Activated T-cell treated with anti-CD3 and anti-CD28 coated beads for 48 hours (primary cell): Measurements from ENCODE around the gene TANGO6.

ENCODE experiments used
- DNase-seq: peaks from one replicate; pipeline ENCODE4 v3.0.0-alpha.2; 2020; ENCODE audit warnings: low read depth

TANGO6 gene

DNA sequence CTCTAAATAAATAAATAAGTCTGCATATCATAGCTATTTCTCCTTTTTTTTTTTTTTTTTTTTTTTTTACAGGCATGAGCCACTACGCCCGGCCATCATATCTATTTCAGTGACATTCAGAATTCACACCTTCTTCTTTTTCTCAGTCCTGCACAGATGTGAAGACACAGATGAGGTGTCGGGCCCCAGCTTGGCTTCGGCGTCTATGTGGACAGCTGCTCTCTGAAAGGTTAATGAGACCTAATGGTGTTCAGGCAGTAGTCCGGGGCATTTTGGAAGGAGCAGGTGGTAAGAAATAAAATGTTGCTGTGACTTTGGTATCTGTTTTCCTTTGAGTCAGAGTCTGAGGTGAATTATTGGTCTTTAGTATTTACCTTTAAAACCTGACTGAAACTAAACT is 23.6 kb downstream of the TANGO6 start:
- DNase-seq = no peak

DNA sequence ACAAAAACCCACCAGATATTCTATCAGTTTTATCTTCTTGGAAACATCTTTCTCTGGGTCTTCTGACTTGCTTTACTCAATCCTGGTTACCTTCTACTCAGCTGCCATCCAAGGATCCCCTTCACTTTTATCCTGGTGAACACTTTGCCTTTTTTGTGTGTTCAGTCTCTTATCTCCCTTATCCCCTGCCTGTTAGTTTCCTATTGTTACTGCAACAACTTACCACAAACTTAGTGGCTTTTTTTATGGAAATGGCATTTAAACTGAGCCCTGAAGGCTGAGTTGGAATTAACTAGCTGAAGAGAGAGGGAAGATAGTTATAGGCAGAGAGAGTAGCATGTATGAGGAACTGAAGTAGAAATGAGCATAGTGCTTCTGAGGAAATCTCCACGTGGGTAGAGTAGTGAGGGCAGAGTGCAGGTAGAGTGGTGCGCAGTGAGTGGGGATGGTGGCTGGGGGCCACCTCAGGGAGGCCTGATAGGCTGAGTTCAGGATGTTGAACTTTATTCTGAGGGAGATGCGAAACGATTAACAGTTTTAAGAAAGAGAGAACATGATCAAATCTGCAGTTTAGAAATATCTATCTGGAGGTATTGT is 26.3 kb downstream of the TANGO6 start:
- DNase-seq = no peak

DNA sequence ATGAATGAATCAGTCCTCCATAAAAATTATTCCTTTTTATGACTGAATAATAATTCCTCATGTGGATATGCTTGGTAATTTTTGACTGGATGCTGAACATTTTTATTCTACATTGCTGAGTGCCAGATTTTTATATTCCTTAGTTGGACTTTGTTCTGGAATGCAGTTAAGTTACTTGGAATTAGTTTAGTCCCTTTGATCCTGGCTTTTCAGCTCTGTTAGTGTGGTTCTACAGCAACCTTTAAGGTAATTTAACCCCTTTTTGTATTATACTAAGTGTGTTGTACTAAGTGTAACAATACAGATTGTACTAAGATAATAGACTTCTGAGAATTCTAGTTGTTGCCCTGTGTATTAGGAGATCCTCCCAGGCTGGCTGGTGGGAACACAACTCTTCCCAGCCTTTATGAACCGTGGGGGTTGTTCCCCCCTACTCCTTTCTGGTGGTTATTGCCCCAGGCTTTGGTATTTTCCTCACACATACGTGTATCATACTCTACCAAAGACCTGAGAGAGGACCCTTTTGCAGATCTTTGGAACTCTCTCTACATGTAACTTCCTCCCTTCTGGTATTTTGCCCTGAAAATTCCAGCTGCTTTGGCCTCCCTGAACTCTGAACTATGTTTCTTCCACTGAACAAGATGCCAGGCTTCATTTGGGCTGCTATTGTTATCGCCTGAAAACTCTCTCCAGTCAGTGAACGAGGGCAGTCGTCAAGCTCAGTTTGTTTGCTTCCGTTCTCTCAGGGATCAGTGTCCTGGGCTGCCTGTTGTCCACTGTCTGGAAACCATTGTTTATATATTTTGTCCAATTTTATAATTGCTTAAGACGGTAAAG is 30.5 kb downstream of the TANGO6 start:
- no peak for DNase-seq

DNA sequence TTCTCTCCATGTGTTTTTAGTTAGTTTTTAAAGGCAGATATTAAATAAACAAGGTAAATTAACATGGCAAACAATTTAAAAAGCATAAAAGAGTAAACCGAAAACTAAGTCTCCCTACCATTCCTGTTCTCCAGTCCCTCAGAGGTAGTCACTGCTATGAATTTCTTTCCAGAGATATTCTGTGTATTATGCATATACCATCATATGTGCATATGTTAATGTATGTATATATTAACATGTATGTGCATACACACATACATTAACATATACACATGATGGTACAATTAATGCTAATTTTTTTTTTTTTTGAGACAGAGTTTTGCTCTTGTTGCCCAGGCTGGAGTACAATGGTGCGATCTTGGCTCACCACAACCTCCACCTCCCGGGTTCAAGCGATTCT is 32.5 kb downstream of the TANGO6 start:
- no peak for DNase-seq

DNA sequence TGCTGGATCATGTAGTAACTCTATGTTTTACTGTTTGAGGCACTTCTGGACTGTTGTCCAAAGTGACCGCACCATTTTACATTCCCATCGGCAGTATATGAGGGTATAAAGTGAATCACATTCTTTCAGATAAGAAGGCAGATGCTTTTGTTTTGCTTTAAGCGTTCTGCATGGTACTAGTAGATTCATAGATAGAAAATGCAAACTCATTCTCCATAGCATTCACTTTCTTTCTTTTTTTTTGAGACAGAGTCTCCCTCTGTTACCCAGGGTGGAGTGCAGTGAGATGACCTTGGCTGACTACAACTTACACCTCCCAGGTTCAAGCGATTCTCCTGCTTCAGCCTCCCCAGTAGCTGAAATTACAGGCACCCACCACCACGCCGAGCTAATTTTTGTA is 40.4 kb downstream of the TANGO6 start:
- DNase-seq = no peak

DNA sequence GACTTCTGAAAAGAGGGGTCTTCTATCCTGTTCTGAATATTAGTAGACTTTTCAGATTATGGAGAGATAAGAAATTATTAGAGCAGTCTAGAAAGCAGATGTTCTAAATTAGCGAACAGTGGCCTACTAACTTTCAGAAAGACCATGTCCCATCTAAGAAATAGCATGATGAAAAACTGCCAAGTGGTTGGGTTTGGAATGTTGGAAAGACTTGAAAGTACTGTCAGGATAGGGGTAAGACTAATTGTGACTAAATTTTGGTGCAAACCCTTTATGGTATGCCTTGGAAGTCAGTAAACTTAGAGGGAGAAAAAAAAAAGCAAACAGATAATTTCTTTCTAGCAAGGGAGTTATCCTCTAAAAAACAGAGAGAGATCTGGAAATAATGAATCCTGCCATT is 41.1 kb downstream of the TANGO6 start:
- no peak for DNase-seq

DNA sequence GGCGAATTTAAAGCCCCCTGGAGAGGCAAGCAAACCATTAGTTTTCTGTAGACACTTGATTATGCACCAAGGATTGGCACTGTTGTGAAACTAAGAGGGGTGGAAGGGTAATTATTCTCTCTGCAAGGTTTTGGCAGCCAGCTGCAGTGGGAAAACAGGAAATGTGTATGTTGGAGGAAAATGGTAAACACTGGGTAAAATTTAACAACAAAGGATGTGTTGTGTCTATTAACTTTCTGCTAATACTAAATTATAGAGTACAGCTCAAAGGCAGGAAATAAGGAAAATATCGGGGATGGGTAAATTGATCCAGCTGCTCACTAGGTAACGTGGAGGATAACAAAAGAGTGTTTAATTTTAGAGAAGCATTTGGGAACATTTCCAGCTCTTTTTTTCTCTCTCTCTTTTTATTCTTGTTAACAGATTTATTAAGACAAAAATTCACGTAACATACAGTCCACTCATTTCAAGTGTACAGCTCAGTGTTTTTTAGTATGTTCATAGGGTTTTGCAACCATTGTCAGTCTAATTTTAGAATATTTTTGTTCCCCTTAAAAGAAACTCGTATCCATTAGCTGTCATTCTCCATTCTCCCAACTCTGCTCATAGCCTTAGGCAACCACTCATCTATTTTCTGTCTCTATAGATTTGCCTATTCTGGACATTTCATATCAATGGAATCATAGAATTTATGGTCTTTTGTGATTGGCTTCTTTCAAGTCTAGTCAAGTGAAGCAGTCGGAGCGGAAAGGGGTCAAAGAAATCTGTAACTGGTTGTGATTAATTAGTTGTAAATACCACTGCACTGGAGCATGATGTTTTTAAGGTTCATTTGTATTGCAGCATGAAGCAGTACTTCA is 41.8 kb downstream of the TANGO6 start:
- no peak for DNase-seq

DNA sequence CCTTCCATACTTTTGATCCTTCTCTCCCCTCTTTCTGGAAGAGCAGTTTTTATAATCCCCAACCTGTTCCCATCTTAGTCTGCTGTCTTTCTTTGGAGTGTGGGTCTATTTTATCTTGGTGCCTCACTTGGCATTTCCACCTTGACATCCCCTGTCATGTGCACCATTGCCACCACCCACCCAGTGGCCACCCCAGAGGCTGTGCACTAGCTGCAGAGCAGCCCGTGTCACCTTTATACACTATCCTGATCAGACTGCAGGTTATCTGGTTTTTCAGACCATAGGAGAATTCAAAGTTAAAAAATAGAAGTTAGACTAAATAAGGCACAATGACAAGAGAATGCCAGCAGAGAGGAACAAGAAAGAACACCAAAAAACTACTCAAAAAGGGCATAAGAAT is 43.8 kb downstream of the TANGO6 start:
- no peak for DNase-seq

DNA sequence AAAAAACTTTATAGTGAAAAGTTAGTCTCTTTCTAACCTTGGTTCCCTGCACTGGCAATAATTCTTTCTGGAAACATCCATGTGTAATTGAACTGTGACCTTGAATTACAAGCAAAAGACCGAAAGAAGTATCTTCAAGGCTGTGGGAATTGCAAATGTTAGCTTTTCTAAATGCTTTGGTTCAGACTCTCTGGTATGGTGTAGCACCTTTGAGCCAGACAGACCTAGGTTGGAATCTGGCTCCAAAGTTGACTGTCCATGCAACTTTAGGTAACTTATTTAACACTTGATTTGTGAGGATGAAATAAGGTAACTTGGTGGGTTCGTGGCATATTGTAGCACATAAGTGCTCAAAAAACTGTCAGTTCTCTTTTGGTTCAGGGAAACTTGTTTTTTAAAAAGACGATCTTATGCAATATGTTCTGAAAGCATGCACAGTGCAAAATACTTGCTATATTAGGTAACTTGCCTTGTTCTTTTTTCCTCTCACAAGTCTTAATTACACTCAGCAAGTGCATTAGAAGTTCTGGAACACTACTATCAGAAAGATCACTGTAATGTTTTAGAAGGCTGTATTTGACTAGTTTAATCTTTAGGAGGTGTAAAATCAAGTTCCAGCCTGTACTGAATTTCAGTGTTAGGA is 46.3 kb downstream of the TANGO6 start:
- no peak for DNase-seq

DNA sequence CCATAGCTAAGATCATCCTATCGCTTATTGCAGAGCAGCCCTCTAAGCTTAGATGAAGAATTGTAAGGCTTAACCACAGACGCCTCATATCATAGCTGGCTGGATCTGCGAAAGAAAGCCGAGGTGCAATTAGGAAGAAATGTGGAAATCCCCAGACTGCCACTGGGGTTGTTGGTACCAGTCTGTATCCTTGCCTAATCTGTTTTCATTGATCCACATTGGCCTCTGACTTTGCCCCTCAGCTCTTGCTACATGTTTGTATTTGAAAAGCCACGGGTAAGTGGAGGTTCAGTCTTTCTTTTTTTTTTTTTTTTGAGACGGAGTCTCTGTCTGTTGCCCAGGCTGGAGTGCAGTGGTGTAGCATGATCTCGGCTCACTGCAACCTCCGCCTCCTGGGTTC is 48.9 kb downstream of the TANGO6 start:
- no peak for DNase-seq

DNA sequence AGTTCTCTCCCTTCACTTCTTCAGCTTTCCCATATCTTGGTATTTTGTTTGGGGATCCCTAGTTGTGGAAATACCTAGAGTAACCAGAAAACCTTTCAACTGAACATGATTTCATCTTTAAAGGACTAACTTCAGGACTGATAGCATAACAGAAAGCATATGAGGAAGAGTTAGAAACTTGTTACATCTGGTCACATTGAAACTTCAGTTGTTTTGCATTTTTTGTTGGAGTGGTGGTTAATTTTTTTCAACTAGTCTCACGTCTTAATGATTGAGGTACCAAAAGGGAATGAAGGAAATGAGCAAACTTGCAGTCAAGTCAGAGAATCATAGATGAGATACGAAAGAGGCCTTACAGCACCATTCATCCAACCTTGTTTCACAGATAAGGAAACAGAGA is 49.6 kb downstream of the TANGO6 start:
- DNase-seq = no peak

DNA sequence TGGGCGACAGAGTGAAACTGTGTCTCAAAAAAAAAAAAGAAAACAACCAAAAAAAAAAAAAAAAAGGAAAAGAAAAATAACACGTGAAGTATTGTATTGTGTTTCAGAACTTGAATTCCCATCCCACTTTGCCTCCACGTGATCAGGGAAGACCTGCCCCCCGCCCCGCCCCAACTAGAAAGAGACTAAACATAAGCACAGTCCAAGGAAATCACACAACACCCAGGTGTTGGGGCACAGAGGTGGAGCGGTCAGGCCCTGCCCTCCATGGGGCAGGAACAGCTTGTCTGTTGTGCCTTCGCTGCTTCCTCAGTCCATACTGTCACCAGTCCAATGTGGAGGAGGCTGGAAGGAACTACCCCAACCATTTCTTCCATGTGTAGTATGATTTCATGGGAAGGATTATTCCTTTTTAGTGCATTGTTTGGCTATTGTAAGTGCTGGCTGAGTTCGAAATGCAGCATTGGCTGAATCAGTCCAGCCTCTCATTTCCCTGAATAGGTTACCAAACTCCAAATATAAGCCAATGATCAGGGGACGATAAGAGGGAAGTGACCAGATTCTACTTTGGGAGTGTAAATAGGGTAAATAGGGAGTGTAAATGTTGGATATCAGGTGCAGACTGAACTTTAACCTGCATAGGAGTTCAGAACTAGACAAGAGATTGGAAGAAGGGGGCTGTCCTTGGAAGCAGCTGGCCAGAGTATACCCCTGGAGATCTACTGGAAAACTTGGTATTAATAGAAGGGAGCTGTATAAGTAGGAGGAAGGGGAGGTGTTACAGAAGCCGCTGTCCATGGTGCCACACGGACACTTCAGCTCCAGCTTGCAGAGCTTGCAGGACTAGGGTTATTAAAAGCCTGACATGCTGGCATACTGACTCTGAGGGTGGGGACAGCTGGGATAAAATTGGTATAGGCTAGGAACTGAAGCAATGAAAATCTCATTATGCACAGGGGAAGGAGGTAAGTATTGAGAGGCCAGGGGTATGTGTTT is 50.7 kb downstream of the TANGO6 start:
- DNase-seq = no peak

DNA sequence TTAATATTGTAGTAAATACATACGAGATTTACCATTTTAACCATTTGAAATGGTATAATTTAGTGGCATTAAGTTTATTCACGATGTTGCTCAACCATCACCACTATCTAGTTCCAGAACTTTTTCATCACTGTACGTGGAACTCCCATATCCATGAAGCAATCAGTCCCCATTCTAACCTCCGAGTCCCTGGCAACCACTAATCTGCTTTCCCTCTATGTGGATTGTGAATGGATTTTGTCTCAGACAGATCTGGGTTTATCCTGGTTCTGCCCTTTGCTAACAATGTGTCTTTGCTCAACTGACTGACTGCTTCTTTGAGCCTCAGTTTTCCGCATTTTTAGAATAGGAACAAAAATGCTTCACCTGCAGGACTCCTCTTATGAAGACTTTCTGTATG is 51.4 kb downstream of the TANGO6 start:
- DNase-seq = no peak

DNA sequence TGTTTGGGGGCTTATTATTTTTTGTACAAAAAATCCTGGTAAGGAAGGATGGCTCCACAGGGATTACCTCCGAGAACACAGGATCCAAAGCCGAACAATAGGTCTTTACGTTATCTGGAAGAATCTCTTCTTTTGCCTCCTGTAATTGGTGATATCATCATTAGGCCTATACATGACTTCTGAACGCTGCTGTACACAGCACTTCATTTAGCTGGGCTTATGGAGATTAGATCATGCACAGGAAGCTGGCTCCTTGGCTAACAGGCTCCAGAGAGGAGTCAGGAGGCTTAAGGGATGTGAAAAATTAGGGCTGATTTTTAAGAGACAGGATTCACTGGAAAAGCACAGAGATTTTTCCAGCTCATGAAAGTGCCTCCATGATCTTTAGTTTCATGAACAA is 54.7 kb downstream of the TANGO6 start:
- no peak for DNase-seq

DNA sequence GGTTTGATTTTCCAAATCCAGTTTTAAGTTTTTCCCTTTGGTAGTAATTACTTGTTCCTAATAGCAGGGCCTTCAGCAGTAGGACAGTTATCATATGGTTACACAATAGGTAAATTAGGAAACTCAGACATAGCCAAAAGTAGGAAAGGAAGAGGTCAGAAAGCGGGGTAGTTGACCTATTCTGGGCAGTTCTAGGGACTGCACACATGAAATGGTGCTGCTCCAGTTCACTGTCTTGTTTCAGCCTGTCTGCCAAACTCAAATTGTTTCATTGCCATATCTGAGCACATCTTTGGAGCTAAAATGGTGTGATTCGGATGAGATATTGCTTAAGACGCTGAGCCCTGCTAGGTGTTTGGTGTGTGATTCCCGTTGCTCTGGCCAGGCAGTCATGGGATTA is 56.7 kb downstream of the TANGO6 start:
- DNase-seq = no peak

DNA sequence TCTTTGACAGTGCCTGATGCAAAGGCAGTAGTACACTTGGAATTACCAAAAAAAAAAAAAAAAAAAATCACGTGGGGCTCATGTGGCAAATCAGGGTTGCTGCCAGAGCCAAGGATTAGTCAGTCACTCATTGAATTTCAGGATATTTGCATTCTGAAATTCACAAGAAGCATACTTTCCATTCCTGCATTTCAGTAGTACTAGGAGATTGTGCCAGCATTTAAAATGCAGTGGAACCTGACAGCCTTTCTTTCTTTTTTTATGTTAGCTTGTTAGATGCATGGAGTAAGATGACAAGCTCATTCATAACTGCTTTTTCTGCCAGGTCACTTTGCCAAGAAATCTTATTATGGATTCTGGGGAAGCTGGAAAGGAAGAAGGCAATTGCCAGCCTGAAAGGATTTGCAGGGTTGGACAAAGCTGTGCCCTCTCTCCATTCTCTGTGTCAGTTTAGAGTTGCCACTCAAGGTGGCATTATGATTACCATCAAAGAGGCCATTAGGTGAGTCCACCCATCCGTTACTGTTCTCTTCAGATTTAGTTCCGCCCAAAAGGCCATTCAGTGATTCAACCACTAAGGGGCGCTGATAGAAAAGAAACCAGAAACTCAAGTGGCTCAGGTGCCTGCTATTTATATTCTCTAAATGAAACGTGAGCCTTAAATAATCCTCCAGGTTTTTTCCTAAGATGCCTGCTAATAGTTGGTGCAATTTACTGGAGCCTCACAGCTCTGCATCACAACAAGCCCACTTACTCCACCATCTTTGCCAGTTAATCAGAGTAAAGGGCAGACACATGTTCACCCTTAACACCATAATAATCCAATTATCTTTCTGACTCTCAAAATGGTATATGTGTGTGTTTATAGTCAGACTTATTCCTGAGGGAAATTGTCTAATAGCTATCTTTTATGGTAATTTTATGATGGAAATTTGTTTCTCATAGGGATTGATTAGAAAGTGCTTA is 59.0 kb downstream of the TANGO6 start:
- DNase-seq = no peak

DNA sequence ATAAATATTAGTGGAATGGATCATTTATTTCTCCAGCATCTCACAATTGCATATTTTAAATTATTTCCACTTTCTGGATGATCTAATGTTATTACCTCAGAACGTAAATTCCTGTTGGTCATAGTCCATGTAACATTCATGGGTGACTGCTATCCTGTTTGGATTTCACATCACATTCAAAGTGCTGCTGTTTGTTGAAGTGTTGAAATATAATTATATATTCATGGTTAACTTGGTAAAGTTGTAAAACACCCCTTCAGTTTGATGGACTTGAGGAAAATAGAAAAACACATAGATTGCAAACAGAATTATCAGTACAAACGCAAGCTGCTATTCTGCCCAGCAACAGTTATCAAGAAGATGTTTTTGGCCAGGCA is 59.6 kb downstream of the TANGO6 start:
- no peak for DNase-seq

DNA sequence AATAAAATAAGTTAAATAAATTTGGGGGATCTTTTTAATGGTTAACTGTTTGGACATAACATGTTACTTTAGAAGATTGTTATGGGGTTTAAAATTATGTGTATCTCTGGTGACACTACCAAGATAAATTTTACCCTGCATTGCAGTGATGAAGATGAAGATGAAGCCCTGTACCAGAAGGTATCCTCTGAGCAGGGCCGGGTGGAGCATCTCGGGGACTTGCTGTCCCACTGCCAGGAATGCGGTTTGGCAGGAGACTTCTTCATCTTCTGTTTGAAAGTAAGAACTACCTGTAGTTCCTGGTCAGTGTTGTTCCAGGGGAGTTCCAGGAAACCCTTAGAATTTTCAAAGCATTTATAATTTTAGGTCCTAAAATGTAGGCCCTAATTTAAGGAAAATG is 64.0 kb downstream of the TANGO6 start:
- no peak for DNase-seq

DNA sequence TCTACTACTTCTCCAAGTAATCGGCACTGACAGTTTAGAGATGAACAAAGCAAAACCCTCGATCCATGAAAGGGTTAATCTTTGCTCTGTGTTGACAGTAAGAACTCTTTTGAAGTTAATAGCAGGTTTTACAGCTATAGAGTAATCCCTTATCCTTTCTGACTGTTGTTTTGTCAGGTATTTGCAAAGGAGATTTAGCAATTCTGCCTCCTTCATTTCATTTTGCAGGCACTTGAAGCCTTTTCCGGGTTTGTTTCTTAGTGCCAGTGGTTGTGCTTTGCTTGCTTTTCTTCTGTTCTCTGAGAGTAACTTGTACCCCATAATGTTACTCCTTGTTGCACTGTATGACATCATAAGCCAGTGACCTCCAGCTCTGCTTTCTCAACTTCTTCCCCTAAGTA is 64.5 kb downstream of the TANGO6 start:
- DNase-seq = no peak

DNA sequence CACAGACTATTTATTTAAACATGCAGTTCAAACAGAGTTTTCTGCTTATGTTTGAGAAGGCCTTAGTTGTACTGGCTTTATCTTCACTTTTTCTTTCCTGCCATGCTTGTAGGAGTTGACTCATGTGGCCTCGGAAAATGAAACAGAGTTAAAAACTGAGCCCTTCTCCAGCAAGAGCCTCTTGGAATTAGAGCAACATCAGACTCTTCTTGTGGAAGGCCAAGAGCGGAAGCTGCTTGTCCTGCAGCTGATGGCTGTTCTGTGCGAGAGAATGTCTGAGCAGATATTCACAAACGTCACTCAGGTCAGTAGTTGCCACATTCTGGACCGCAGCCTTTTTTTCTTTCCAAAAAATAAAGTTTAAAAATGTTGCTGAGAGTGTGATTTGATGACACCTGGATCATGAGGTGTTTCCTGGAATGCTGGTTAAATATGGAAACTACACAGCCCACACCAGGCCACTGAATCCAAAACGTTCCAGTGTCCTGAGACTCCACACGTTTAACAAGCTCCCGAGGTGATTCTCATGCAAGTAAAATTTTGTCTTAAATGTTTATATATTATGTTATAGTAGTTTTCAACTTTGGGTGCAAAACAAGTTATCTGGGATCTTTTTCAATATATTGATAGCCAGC is 65.9 kb downstream of the TANGO6 start:
- no peak for DNase-seq
